ENCODE measurements around the gene PCYT1A. TPM values are rescaled to one million over a fixed set of nuclear protein-coding genes. Genes with fewer than 3 reads are reported as not detected.

The PCYT1A gene
- total RNA-seq, 4 donors from 2014 or later: 90.5 to 123 (median 99.0) TPM

GRCh38 chr3:196332168-196332567 is 44.6 kb upstream of the PCYT1A start:
- ATAC-seq (no peak), DNase-seq (peak in 1 of 2 donors; percentile 46)
- Histone ChIP-seq H3K27me3 (peaks cover 0 to 4% (median 2%) of the 10 kb centered on the region in 3 donors), H3K27ac (no peak overlapping the region), H3K4me3 (no peak overlapping the region), H3K9me3 (no peaks in the 10 kb centered on the region), H3K4me1 (peaks cover 0 to 4% of the 10 kb centered on the region in 2 donors), H3K36me3 (no peaks in the 10 kb centered on the region)
- in situ Hi-C loops (cut with MboI; ENCODE audit: low sequenced_read_pairs in 4 of 4): no loop called here
- TF ChIP-seq POLR2A (IDR thresholded peaks at IDR 0.05) (no peak), CTCF (IDR thresholded peaks at IDR 0.05 in 4 of 5, conservative IDR thresholded peaks at IDR 0.05 in 1 of 5) (no peak)
- intact Hi-C loops (cut with DNase I; ENCODE audit: low total_unique reads): no loop called here

GRCh38 chr3:196327405-196327804 is 39.9 kb upstream of the PCYT1A start:
- in situ Hi-C loops (cut with MboI; ENCODE audit: low sequenced_read_pairs in 4 of 4): no loop called here
- DNase-seq (no peak), ATAC-seq (no peak)
- TF ChIP-seq CTCF (IDR thresholded peaks at IDR 0.05 in 4 of 5, conservative IDR thresholded peaks at IDR 0.05 in 1 of 5) (no peak), POLR2A (IDR thresholded peaks at IDR 0.05) (no peak)
- H3K27ac ChIP-seq: no peak overlapping the region
- H3K4me3 ChIP-seq: no peak overlapping the region
- intact Hi-C loops (cut with DNase I; ENCODE audit: low total_unique reads): no loop called here
- H3K4me1 ChIP-seq: peaks cover 0 to 3% of the 10 kb centered on the region in 2 donors
- no peaks in the 10 kb centered on the region for H3K9me3 ChIP-seq
- no peaks in the 10 kb centered on the region for H3K36me3 ChIP-seq
- H3K27me3 ChIP-seq: no peaks in the 10 kb centered on the region

GRCh38 chr3:196326936-196327335 is 39.4 kb upstream of the PCYT1A start:
- no peak for TF ChIP-seq POLR2A (IDR thresholded peaks at IDR 0.05)
- no peak for TF ChIP-seq CTCF (IDR thresholded peaks at IDR 0.05 in 4 of 5, conservative IDR thresholded peaks at IDR 0.05 in 1 of 5)
- Histone ChIP-seq H3K36me3 (no peaks in the 10 kb centered on the region), H3K4me3 (no peak overlapping the region), H3K27ac (no peak overlapping the region), H3K4me1 (peaks cover 0 to 3% of the 10 kb centered on the region in 2 donors), H3K9me3 (no peaks in the 10 kb centered on the region), H3K27me3 (no peaks in the 10 kb centered on the region)
- in situ Hi-C loops (cut with MboI; ENCODE audit: low sequenced_read_pairs in 4 of 4): no loop called here
- ATAC-seq: no peak
- no peak for DNase-seq
- intact Hi-C loops (cut with DNase I; ENCODE audit: low total_unique reads): no loop called here

- ATAC-seq: no peak
Measured at GRCh38 chr3:196323691-196324090, 36.2 kb upstream of the PCYT1A start.

More at GRCh38 chr3:196323691-196324090, 36.2 kb upstream of the PCYT1A start:
- Histone ChIP-seq H3K36me3 (no peaks in the 10 kb centered on the region), H3K27ac (no peak overlapping the region), H3K27me3 (no peaks in the 10 kb centered on the region), H3K4me1 (peaks cover 0 to 4% of the 10 kb centered on the region in 2 donors), H3K4me3 (no peak overlapping the region), H3K9me3 (no peaks in the 10 kb centered on the region)
- intact Hi-C loops (cut with DNase I; ENCODE audit: low total_unique reads) (no loop called here), in situ Hi-C loops (cut with MboI; ENCODE audit: low sequenced_read_pairs in 4 of 4) (no loop called here)
- no peak for DNase-seq
- TF ChIP-seq CTCF (IDR thresholded peaks at IDR 0.05 in 4 of 5, conservative IDR thresholded peaks at IDR 0.05 in 1 of 5) (no peak), POLR2A (IDR thresholded peaks at IDR 0.05) (no peak)
